ENCODE results near the gene SLC25A5.
"Not testable (repeated sequence)": the region's sequence is repeated elsewhere in the genome, so short reads cannot be mapped to it uniquely, and the experiment has no call there.

The SLC25A5 gene

GRCh38 chrX:119427024-119427794 is 41.0 kb upstream of the SLC25A5 start:
- H2AFZ ChIP-seq (ENCODE audit: low read depth, low read length, severe bottlenecking) = no peak overlapping the region
- TF ChIP-seq CTCF (IDR thresholded peaks at IDR 0.05; ENCODE audit: insufficient read depth, low read length, poor library complexity, severe bottlenecking) (no peak), EZH2phosphoT487 (conservative IDR thresholded peaks at IDR 0.05; ENCODE audit: low read length) (no peak)
- H3K4me2 ChIP-seq (ENCODE audit: low read depth, low read length, poor library complexity, severe bottlenecking) = no peak overlapping the region
- no peaks in the 10 kb centered on the region for H3K79me2 ChIP-seq (ENCODE audit: insufficient read depth, low read length)
- no peaks in the 10 kb centered on the region for H3K36me3 ChIP-seq (ENCODE audit: low read length)
- no peaks in the 10 kb centered on the region for H3K9me2 ChIP-seq (replicated peaks; ENCODE audit: insufficient read depth, low read length)
- no peak overlapping the region for H3K4me3 ChIP-seq (ENCODE audit: insufficient read depth, low read length, poor library complexity, severe bottlenecking)
- H3K9me3 ChIP-seq (ENCODE audit: insufficient read depth, low read length) = no peaks in the 10 kb centered on the region
- no peaks in the 10 kb centered on the region for H3K27me3 ChIP-seq (ENCODE audit: low read length)
- no peak overlapping the region for H3K9ac ChIP-seq (ENCODE audit: low read length)
- H3K27ac ChIP-seq (ENCODE audit: low read depth, low read length) = no peak overlapping the region
- H4K20me1 ChIP-seq (ENCODE audit: low read depth, low read length) = no peaks in the 10 kb centered on the region
- no peaks in the 10 kb centered on the region for H3F3A ChIP-seq (ENCODE audit: insufficient read depth)

- Histone ChIP-seq H3F3A (ENCODE audit: insufficient read depth) (no peaks in the 10 kb centered on the region), H3K4me3 (ENCODE audit: insufficient read depth, low read length, poor library complexity, severe bottlenecking) (no peak overlapping the region), H3K9me3 (ENCODE audit: insufficient read depth, low read length) (no peaks in the 10 kb centered on the region), H3K79me2 (ENCODE audit: insufficient read depth, low read length) (no peaks in the 10 kb centered on the region), H4K20me1 (ENCODE audit: low read depth, low read length) (no peaks in the 10 kb centered on the region), H3K4me2 (ENCODE audit: low read depth, low read length, poor library complexity, severe bottlenecking) (no peak overlapping the region), H2AFZ (ENCODE audit: low read depth, low read length, severe bottlenecking) (no peak overlapping the region), H3K27me3 (ENCODE audit: low read length) (no peaks in the 10 kb centered on the region), H3K9ac (ENCODE audit: low read length) (no peak overlapping the region), H3K27ac (ENCODE audit: low read depth, low read length) (no peak overlapping the region), H3K36me3 (ENCODE audit: low read length) (no peaks in the 10 kb centered on the region), H3K9me2 (replicated peaks; ENCODE audit: insufficient read depth, low read length) (no peaks in the 10 kb centered on the region)
- TF ChIP-seq CTCF (IDR thresholded peaks at IDR 0.05; ENCODE audit: insufficient read depth, low read length, poor library complexity, severe bottlenecking) (no peak), EZH2phosphoT487 (conservative IDR thresholded peaks at IDR 0.05; ENCODE audit: low read length) (no peak)
These were observed 40.5 kb upstream of the SLC25A5 start for GRCh38 chrX:119427795-119428185.

GRCh38 chrX:119429471-119429870 is 38.8 kb upstream of the SLC25A5 start:
- Histone ChIP-seq H3K79me2 (ENCODE audit: insufficient read depth, low read length) (no peaks in the 10 kb centered on the region), H4K20me1 (ENCODE audit: low read depth, low read length) (no peaks in the 10 kb centered on the region), H3K4me2 (ENCODE audit: low read depth, low read length, poor library complexity, severe bottlenecking) (no peak overlapping the region), H3K27me3 (ENCODE audit: low read length) (no peaks in the 10 kb centered on the region), H3K9me2 (replicated peaks; ENCODE audit: insufficient read depth, low read length) (no peaks in the 10 kb centered on the region), H3K27ac (ENCODE audit: low read depth, low read length) (no peak overlapping the region), H3K9me3 (ENCODE audit: insufficient read depth, low read length) (no peaks in the 10 kb centered on the region), H3F3A (ENCODE audit: insufficient read depth) (no peaks in the 10 kb centered on the region), H3K9ac (ENCODE audit: low read length) (no peak overlapping the region), H3K4me3 (ENCODE audit: insufficient read depth, low read length, poor library complexity, severe bottlenecking) (no peak overlapping the region), H3K36me3 (ENCODE audit: low read length) (no peaks in the 10 kb centered on the region), H2AFZ (ENCODE audit: low read depth, low read length, severe bottlenecking) (no peak overlapping the region)
- TF ChIP-seq EZH2phosphoT487 (conservative IDR thresholded peaks at IDR 0.05; ENCODE audit: low read length) (no peak), CTCF (IDR thresholded peaks at IDR 0.05; ENCODE audit: insufficient read depth, low read length, poor library complexity, severe bottlenecking) (no peak)

- not testable (repeated sequence) for H3K36me3 ChIP-seq (ENCODE audit: low read length); H3F3A ChIP-seq (ENCODE audit: insufficient read depth); H3K27ac ChIP-seq (ENCODE audit: low read depth, low read length); H3K4me2 ChIP-seq (ENCODE audit: low read depth, low read length, poor library complexity, severe bottlenecking); H3K79me2 ChIP-seq (ENCODE audit: insufficient read depth, low read length); H3K4me3 ChIP-seq (ENCODE audit: insufficient read depth, low read length, poor library complexity, severe bottlenecking); H3K9ac ChIP-seq (ENCODE audit: low read length); H3K9me2 ChIP-seq (replicated peaks; ENCODE audit: insufficient read depth, low read length); H4K20me1 ChIP-seq (ENCODE audit: low read depth, low read length); H2AFZ ChIP-seq (ENCODE audit: low read depth, low read length, severe bottlenecking); H3K9me3 ChIP-seq (ENCODE audit: insufficient read depth, low read length); H3K27me3 ChIP-seq (ENCODE audit: low read length)
These were observed 26.9 kb upstream of the SLC25A5 start for GRCh38 chrX:119441295-119441694.
